Ovary (tissue), 3 donors: ENCODE measurements around the gene PAQR3.

Source experiments
- CTCF ChIP-seq, 3 donors: fragments of 450-650 bp in 2 of 3; fragments of 200-600 bp in 1 of 3; IDR thresholded peaks; one replicate each; pipeline versions ENCODE4 v1.5.1 to v1.8.0; 2016 to 2022; ENCODE audit warnings: antibody characterized with exemption in 3 of 3, mild to moderate bottlenecking in 1 of 3
- EP300 ChIP-seq: sonication (generic); formaldehyde crosslinking; IDR thresholded peaks from one replicate; pipeline ENCODE4 v1.6.1; 2017; ENCODE audit warnings: antibody characterized with exemption
- donor health status: DM: no; HTN: no; CAD: no.

GRCh38 chr4:78902298-78902697, 36.9 kb downstream of the PAQR3 start:
- TF ChIP-seq CTCF (IDR thresholded peaks at IDR 0.05) (no peak), EP300 (no peak)
